GM12878 (cell line): ENCODE results near the gene CYB561A3. TPM values are rescaled to one million over a fixed set of nuclear protein-coding genes. Genes with fewer than 3 reads are reported as not detected.

Experiments used
- ATAC-seq: fragments of 200-7000 bp; cut with Tn5 transposase; 3 replicates; pipeline ENCODE4 v1.9.1; 2020; ENCODE audit warnings: mild to moderate bottlenecking, moderate library complexity
- BruUV-seq: library from RNA; stranded (reverse); fragments of 400-500 nt; replicated peaks from 2 replicates; lab custom pipeline; 2021; lab: Mats Ljungman, UMichigan
- CTCF ChIA-PET: fragments of 300-600 bp; sonication (Branson Sonifier 250); formaldehyde crosslinking; extraction: SDS; loops from one replicate; lab custom pipeline; 2021; ENCODE audit warnings: inconsistent platforms; lab: Yijun Ruan, JAX
- POLR2A ChIA-PET: fragments of 350-600 bp; formaldehyde crosslinking; extraction: SDS; loops from one replicate; lab custom pipeline; 2021; ENCODE audit warnings: inconsistent platforms; lab: Charles Lee
- RAD21 ChIA-PET: fragments of 300-600 bp; sonication (Branson Sonifier 250); formaldehyde crosslinking; loops from one replicate; lab custom pipeline; 2023; ENCODE audit warnings: antibody characterized with exemption; ENCODE audit not compliant: unreplicated experiment; lab: Charles Lee
- SMC1A ChIA-PET: fragments of 300-600 bp; sonication (Branson Sonifier 250); formaldehyde crosslinking; loops from one replicate; lab custom pipeline; 2023; ENCODE audit not compliant: unreplicated experiment, uncharacterized antibody; lab: Charles Lee
- DNase-seq: peaks from one replicate; pipeline ENCODE4 v3.0.0-alpha.2; 2011; ENCODE audit warnings: low read depth, low spot score
- FAIRE-seq: peaks from 3 replicates; lab custom pipeline; 2011; peaks lifted over from hg19 to GRCh38; lab: Jason Lieb, UNC
- H2AFZ ChIP-seq: 2 replicates; pipeline ENCODE4 v1.6.0; 2011; ENCODE audit warnings: low read depth, low read length, control low read depth; ENCODE audit not compliant: control insufficient read depth
- H3K27ac ChIP-seq: 2 replicates; pipeline ENCODE4 v1.5.1; 2011; ENCODE audit warnings: control low read depth; ENCODE audit not compliant: control insufficient read depth, insufficient read depth
- H3K27me3 ChIP-seq, 2 experiments: replicated peaks in 1 of 2; 2 replicates each; pipeline versions ENCODE4 v1.6.0 to v1.6.1; 2011; ENCODE audit warnings: low read length in 1 of 2; ENCODE audit not compliant: control insufficient read depth in 2 of 2, insufficient read depth in 2 of 2
- H3K36me3 ChIP-seq, 2 experiments: 2 replicates each; pipeline ENCODE4 v1.5.1; 2011; ENCODE audit warnings: low read length in 1 of 2; ENCODE audit not compliant: control insufficient read depth in 2 of 2, insufficient read depth in 2 of 2
- H3K4me1 ChIP-seq: 2 replicates; pipeline ENCODE4 v1.6.1; 2011; ENCODE audit warnings: mild to moderate bottlenecking, low read length, moderate library complexity, mixed read lengths; ENCODE audit not compliant: control insufficient read depth, insufficient read depth
- H3K4me2 ChIP-seq: 2 replicates; pipeline ENCODE4 v1.6.0; 2011; ENCODE audit warnings: control low read depth; ENCODE audit not compliant: control insufficient read depth, insufficient read depth
- H3K4me3 ChIP-seq: fragments of 200-600 bp; sonication (generic); 2 replicates; pipeline ENCODE4 v1.5.1; 2016
- H3K79me2 ChIP-seq: 2 replicates; pipeline ENCODE4 v1.6.0; 2011; ENCODE audit warnings: low read length; ENCODE audit not compliant: control insufficient read depth, insufficient read depth
- H3K9ac ChIP-seq: 2 replicates; pipeline ENCODE4 v1.8.0; 2011; ENCODE audit warnings: low read length, control low read depth, mixed read lengths; ENCODE audit not compliant: control insufficient read depth, insufficient read depth
- H3K9me3 ChIP-seq: replicated peaks from 3 replicates; pipeline ENCODE4 v1.5.1; 2011; ENCODE audit warnings: mild to moderate bottlenecking, low read length; ENCODE audit not compliant: control insufficient read depth, insufficient read depth
- H4K20me1 ChIP-seq: 2 replicates; pipeline ENCODE4 v1.6.0; 2011; ENCODE audit not compliant: control insufficient read depth, insufficient read depth
- KAT2A ChIP-seq: conservative IDR thresholded peaks from 2 replicates; pipeline ENCODE4 v1.6.1; 2011; ENCODE audit warnings: low read depth, low read length; ENCODE audit not compliant: control insufficient read depth
- LARP7 ChIP-seq: fragments of 450-650 bp; IDR thresholded peaks from 2 replicates; pipeline ENCODE4 v1.6.1; 2017; ENCODE audit warnings: mild to moderate bottlenecking
- NRF1 ChIP-seq: conservative IDR thresholded peaks from 2 replicates; pipeline ENCODE4 v1.6.1; 2011; ENCODE audit warnings: mild to moderate bottlenecking, low read depth, low read length, improper control_type of control experiment
- POLR2AphosphoS2 ChIP-seq: IDR thresholded peaks from 2 replicates; pipeline ENCODE4 v1.6.1; 2011; ENCODE audit warnings: low read depth, mild to moderate bottlenecking, low read length, improper control_type of control experiment, moderate library complexity
- POLR2AphosphoS5 ChIP-seq: IDR thresholded peaks from 2 replicates; pipeline ENCODE4 v1.6.1; 2011; ENCODE audit warnings: mild to moderate bottlenecking, low read length, inconsistent platforms
- SIN3A ChIP-seq: IDR thresholded peaks from 2 replicates; pipeline ENCODE4 v1.6.1; 2012; ENCODE audit warnings: low read depth, low read length, improper control_type of control experiment
- WGBS: methylation state at CpG from one replicate; pipeline ENCODE4 v1.1.6; 2016; ENCODE audit warnings: low lambda C conversion rate; ENCODE audit not compliant: insufficient replicate concordance, insufficient coverage; ENCODE audit errors: missing lambda C conversion rate; 5-methylcytosine and 5-hydroxymethylcytosine counted together
- in situ Hi-C: fragments of 300-500 bp; cut with MboI; formaldehyde crosslinking; loops from 9 replicates; pipeline ENCODE4 v1.14.3; 2018; ENCODE audit warnings: mixed read lengths
- intact Hi-C: fragments of 100-400 bp; cut with micrococcal nuclease; formaldehyde crosslinking; loops from one replicate; pipeline ENCODE4 v1.14.2; 2022; ENCODE audit not compliant: unreplicated experiment
- polyA plus RNA-seq, 11 experiments: library from polyadenylated mRNA; depleted of rRNA in 4 of 11; unstranded in 6 of 11; stranded (reverse) in 5 of 11; fragments of >200 nt; fragmentation: Nextera tagmentation in 4 of 11; fragmentation: Illumina TruSeq in 1 of 11; extraction: Ambion mirVana in 4 of 11; extraction: Trizol in 1 of 11; gene quantifications; 1 replicate in 1 of 11; 2 replicates in 10 of 11; pipeline versions ENCODE4 v1.2.1 to v1.2.3, GENCODE V29; 2011 to 2016; ENCODE audit warnings: inconsistent platforms in 2 of 11, missing spikeins in 2 of 11, low read depth in 1 of 11
- total RNA-seq, 4 experiments: library from RNA; depleted of rRNA in 3 of 4; stranded (reverse); fragments of >200 nt in 3 of 4; fragmentation: Illumina TruSeq in 1 of 4; extraction: Trizol in 1 of 4; gene quantifications; 2 replicates each; pipeline versions ENCODE4 v1.2.1 to v1.2.3, GENCODE V29; 2013 to 2021
- TF ChIP-seq, protein P1 (sequence below): IDR thresholded peaks from 2 replicates; pipeline ENCODE4 v1.6.1; 2012; ENCODE audit warnings: improper control_type of control experiment, low read depth, low read length; ENCODE audit not compliant: insufficient replicate concordance

CYB561A3 gene
- total and polyA plus RNA-seq, 10 of the 15 experiments (the other 5 are each of a cell fraction or from before 2014, with no cell fraction given), result 40.1 to 169 (median 74.4) TPM

- TF ChIP-seq, protein P1, sequence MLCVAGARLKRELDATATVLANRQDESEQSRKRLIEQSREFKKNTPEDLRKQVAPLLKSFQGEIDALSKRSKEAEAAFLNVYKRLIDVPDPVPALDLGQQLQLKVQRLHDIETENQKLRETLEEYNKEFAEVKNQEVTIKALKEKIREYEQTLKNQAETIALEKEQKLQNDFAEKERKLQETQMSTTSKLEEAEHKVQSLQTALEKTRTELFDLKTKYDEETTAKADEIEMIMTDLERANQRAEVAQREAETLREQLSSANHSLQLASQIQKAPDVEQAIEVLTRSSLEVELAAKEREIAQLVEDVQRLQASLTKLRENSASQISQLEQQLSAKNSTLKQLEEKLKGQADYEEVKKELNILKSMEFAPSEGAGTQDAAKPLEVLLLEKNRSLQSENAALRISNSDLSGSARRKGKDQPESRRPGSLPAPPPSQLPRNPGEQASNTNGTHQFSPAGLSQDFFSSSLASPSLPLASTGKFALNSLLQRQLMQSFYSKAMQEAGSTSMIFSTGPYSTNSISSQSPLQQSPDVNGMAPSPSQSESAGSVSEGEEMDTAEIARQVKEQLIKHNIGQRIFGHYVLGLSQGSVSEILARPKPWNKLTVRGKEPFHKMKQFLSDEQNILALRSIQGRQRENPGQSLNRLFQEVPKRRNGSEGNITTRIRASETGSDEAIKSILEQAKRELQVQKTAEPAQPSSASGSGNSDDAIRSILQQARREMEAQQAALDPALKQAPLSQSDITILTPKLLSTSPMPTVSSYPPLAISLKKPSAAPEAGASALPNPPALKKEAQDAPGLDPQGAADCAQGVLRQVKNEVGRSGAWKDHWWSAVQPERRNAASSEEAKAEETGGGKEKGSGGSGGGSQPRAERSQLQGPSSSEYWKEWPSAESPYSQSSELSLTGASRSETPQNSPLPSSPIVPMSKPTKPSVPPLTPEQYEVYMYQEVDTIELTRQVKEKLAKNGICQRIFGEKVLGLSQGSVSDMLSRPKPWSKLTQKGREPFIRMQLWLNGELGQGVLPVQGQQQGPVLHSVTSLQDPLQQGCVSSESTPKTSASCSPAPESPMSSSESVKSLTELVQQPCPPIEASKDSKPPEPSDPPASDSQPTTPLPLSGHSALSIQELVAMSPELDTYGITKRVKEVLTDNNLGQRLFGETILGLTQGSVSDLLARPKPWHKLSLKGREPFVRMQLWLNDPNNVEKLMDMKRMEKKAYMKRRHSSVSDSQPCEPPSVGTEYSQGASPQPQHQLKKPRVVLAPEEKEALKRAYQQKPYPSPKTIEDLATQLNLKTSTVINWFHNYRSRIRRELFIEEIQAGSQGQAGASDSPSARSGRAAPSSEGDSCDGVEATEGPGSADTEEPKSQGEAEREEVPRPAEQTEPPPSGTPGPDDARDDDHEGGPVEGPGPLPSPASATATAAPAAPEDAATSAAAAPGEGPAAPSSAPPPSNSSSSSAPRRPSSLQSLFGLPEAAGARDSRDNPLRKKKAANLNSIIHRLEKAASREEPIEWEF, result no peak
- no peak for TF ChIP-seq KAT2A
- TF ChIP-seq NRF1, result no peak
- no peak for TF ChIP-seq SIN3A
Observed at GRCh38 chr11:61327669-61328071, 34.0 kb downstream of the CYB561A3 start (continued).

DNA sequence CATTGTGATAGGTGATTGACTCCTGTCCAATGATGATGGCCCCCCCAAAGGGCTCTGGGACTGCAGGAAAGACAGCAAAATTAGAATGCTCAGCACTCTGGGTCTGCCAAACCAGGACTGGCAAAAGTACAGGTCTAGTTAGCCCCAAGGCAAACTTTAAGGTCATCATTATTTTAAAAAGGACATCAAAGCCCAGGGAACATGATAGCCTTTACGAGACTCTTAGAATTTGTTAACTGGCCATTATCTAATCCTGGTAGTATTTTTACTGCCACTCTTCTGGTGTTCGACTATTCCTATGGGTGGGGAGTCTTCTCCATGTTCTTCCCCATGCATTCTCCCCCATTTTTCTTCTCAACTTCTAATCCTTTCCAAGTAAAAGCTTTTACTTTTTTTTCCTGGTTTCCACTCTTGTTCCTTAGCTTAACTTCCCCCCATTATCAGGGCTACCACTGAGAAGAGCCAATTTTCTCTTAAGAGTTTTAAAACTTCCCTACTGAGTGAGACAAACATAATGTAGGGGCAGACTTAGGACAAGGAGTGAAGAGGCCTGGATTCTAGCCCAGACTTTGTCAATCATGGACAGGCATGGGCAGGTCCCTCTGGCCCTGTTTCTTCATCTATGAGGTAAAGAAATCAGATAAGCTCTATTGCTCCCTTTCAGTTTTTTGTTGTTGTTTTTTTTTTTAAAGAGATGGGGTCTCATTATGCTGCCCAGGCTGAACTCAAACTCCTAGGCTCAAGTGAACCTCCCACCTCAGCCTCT is 35.9 kb downstream of the CYB561A3 start:
- H3K27me3 ChIP-seq, result no peaks in the 10 kb centered on the region
- ChIA-PET RAD21 (interaction anchor here (0.5 kb wide), 1 partner anchor 71 kb away, joined by 3 read pairs; no protein-coding TSS in a partner anchor), POLR2A (interaction anchor here (1.3 kb wide), 1 partner anchor 59 kb away, joined by 4 read pairs; no protein-coding TSS in a partner anchor), CTCF (interaction anchor here (1.0 to 3.3 kb wide), 3 partner anchors 8 to 67 kb away, joined by 3 to 14 read pairs (median 3); no protein-coding TSS in a partner anchor), SMC1A (interaction anchor here (0.8 to 2.9 kb wide), 3 partner anchors 9 to 60 kb away, joined by 3 to 15 read pairs (median 9); no protein-coding TSS in a partner anchor)
- in situ Hi-C loops (no loop called here), intact Hi-C loops (no loop called here)
- H3K9me3 ChIP-seq, result no peaks in the 10 kb centered on the region
- no peak overlapping the region for H2AFZ ChIP-seq
- no peak for TF ChIP-seq LARP7
- no peak for TF ChIP-seq POLR2AphosphoS5
- no peak for TF ChIP-seq POLR2AphosphoS2
- WGBS, result 98% methylated on average over 2 of the region's 2 CpGs
- no TSS peak for BruUV-seq
- no peak overlapping the region for H3K27ac ChIP-seq
- H3K79me2 ChIP-seq, result peaks cover 35% of the 10 kb centered on the region
- no peak for ATAC-seq
- FAIRE-seq, result no peak
- no peak overlapping the region for H3K4me2 ChIP-seq
- H3K4me1 ChIP-seq, result no peaks in the 10 kb centered on the region
- H4K20me1 ChIP-seq, result no peaks in the 10 kb centered on the region
- no peak for DNase-seq
- peaks cover 13 to 56% of the 10 kb centered on the region in 2 experiments for H3K36me3 ChIP-seq
- no peak overlapping the region for H3K9ac ChIP-seq
- H3K4me3 ChIP-seq, result no peak overlapping the region
